Measurements from ENCODE around the gene RAP1GAP2.

- TF ChIP-seq CTCF (IDR thresholded peaks at IDR 0.05) (no peak), POLR2A (IDR thresholded peaks at IDR 0.05) (no peak), POLR2AphosphoS5 (IDR thresholded peaks at IDR 0.05) (no peak), EP300 (IDR thresholded peaks at IDR 0.05) (no peak)
These were observed 230.9 kb downstream of the RAP1GAP2 start for GRCh38 chr17:3026856-3027751.
